GM18861 (cell line): ENCODE measurements around the gene HBQ1.
"Not testable (repeated sequence)": the region's sequence is repeated elsewhere in the genome, so short reads cannot be mapped to it uniquely, and the experiment has no call there.

Experiments
- ATAC-seq: cut with Tn5 transposase; IDR thresholded peaks from one replicate; pipeline ENCODE4 v1.9.1; 2021; ENCODE audit not compliant: unreplicated experiment

HBQ1 gene

GRCh38 chr16:180101-180675 is at the start of gene HBQ1:
Gene HBQ1 (plus strand): TSS chr16:180459. CDS start chr16:180487, 28 bp downstream.
- ATAC-seq = no peak

DNA sequence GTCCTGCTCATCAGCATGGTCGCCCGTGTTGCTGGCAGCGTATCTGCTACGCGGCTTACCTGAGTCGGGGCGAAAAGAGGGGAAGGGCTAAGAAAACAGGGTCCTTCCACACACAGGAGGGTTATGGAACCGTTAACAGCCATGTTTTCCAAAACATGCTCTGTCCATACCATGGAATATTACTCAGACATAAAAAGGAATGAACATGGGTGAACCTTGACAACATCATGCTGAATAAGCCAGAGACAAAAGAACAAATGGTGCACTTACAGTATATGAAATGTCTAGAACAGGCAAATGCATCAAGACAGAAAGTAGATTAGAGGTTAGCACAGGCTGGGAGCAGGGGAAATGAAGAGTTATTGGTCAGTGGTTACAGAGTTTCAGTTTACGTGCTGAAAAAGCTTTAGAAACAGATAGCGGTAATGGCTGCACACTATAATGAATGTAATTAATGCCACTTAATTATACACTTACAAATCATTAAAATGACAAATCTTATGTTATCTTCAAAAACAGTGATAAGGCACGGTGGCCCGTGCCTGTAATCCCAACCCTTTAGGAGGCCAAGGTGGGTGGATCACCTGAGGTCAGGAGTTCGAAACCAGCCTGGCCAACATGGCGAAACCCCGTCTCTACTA is 49.6 kb upstream of the HBQ1 start:
- no peak for ATAC-seq

DNA sequence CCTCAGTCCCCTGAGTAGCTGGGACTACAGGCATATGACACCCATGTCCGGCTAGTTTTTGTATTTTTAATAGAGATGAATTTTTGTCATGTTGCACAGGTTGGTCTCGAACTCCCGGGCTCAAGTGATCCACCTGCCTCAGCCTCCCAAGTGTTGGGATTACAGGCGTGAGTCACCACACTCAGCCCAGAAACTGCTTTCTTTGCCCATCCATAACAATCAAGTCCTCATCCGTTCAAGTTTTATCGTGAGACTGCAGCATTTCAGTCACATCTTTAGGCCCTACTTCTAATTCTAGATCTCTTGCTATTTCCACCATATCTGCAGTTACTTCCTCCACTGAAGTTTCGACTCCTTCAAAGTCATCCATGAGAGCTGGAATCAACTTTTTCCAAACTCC is 48.1 kb upstream of the HBQ1 start:
- ATAC-seq = no peak

DNA sequence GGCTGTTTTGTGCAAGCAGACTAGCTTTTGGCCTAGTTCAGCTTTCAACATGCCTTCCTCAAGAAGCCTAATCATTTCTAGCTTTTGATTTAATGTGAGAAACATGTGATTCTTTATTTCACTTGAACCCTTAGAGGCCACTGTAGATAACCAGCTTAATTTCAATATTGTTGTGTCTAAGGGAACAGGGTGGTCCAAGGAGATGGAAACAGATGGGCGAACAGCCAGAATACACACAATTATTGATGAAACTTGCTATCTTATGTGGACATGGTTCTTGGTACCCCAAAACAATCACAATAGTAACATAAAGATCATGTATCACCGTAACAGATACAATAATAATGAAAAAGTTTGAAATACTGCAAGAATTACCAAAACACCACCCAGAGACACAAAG is 46.5 kb upstream of the HBQ1 start:
- no peak for ATAC-seq

DNA sequence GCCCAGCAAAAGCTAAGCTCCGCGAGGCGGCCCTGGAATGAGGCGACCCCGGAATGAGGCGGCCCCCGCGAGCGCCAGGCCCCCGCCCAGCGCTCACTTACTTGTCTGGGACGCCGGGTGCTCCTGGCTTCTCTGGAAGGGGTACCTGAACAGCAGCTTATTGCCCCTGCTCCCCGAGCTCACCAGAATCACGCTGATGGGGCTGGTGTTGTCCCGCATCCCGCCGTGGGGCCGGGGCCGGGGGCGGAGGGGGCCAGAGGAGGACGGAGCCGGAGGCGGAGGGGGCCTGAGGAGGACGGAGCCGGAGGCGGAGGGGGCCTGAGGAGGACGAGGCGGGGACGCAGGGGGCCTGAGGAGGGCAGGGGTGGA is 42.2 kb upstream of the HBQ1 start:
- ATAC-seq = no peak

DNA sequence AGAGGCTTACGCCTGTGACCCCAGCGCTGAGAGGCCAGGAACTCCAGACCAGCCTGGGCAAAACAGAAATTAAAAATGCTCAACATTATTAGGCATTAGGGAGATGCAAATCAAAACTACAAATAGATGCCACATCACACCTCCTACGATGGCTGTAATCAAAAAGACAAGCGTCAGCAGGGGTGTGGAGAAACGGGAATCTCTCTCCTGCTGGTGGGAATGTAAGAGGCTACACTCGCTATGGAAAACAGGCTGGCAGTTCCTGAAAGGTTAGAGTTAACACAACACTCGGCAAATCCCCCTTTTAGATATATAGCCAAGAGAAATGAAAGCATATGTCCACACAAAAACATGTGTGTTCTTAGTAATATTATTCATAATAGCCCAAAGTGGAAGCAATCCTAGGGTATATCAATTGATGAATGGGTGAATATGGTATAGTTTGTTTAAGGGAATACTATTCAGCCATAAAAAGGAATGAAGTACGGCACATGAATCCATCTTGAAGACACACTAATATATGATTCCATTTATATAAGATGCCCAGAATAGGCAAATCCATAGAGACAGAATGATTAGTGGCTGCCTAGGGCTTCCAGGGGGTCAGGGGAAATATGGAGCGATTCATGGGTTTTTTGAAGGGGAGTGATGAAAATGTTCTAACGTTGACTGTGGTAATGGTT is 39.9 kb upstream of the HBQ1 start:
- ATAC-seq = no peak

DNA sequence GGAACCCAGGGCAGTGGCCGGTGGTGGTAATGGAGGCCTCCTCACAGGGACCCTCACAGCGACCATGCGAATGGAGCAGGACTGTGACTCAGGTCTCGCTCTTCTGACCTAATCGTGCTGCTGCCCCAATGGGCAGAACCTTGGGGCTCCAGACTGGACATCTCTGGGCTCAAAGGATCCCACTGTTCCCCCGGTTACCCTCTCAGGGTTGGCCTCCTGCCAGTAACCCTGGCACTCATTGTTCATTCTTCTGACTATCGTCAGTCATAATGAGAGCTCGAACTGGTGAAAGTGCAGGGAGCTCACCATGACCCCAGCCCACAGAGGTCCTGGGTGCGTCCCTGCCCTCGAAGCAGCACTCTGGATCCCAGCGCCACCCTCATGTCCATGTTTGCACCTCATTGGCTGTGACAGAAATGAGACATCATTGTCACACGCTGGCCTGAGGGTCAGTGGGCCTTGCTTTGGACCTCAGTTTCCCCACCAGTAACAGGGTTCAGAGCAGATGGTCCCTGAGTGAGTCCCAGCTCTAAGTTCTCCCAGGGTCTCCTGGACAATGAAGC is 37.8 kb upstream of the HBQ1 start:
- no peak for ATAC-seq

- no peak for ATAC-seq
Observed at GRCh38 chr16:143047-143446, 37.2 kb upstream of the HBQ1 start.

DNA sequence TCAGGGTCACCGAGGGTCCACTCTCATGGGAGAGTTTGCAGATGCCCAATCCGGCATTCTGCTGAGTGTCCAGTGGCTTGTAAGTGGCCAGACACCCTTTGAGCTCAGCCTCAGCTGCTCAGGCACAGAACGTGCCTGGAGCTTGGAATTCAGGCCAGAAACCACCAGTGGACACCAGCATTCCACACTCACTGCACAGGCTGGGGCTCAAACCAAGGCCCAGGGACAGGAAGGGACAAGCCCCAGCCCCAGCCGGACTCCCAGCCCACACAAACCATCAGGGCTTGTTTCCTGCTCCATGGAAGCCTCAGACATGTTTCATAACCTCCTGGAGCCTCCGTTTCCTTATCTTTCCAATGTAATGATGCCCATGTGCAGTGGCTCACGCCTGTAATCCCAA is 36.8 kb upstream of the HBQ1 start:
- no peak for ATAC-seq

GRCh38 chr16:144797-145252 is 35.4 kb upstream of the HBQ1 start:
- ATAC-seq = no peak

- no peak for ATAC-seq
Observed at GRCh38 chr16:146646-147045, 33.6 kb upstream of the HBQ1 start.

DNA sequence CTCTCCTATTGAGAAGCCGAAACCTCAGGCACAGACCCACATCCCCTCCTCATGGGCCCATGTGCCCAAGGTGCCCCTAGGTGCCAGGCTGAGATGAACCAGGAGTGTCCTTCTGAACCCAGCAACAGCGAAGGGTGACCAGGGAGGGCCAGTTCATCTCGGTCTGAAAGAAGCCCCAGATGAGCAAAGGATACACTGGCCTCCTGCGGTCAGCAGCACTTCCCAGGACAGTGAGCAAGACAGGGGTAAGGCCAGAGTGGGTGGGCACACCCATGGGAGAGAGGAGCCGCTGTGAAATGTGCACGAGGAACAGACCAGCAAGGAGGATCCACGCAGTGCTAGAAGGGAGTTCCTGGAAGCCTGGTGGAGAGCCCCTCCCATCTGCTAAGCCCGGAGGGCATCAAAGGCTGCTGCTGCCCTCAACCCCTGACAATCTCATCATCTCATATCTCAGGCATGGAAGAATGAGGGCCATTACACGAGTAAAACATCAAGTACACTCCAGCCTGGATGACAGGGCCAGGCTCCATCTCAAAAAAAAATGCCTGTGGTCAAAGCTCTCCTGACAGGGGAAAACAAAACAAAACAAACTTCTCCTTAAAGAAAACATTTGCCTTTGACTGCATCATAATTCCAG is 31.1 kb upstream of the HBQ1 start:
- ATAC-seq = no peak

DNA sequence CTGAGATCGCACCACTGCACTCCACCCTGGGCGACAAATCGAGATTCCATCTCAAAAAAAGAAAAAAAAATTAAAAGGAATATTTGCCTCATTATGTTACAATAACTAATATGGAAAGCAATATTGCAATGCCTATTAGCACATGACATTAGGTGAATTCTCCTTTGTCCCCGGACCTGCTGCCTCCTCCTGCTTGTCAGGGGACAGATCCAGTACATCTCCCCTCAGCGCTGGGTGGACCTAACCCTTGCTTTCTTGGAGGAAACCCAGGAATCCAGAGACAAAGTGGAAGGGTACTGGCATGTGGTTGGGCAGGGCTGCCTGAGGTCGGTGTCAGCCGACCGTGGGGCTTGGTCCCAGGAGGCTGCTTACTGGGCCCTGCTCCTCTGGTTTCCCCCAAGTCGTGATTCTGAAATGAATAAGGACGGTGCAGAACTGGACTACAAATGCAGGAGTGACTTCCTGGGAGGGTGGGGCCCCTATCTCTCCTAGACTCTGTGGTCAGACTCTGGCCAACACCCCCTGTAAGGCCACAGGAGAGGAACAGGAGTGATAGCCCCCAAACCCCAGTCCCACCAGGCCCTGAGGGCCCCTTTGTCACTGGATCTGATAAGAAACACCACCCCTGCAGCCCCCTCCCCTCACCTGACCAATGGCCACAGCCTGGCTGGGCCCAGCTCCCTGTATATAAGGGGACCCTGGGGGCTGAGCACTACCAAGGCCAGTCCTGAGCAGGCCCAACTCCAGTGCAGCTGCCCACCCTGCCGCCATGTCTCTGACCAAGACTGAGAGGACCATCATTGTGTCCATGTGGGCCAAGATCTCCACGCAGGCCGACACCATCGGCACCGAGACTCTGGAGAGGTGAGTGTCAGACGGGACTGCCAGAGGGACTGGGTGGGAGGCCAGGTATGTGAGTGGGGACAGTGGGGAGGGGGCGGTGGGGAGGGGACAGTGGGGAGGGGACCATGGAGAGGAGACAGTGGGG is 27.8 kb upstream of the HBQ1 start, which contains the start of gene HBZ:
Gene HBZ (plus strand): TSS at position 504 of the 988 bp plus-strand sequence. CDS start 266 bp downstream, at position 770.
- no peak for ATAC-seq

DNA sequence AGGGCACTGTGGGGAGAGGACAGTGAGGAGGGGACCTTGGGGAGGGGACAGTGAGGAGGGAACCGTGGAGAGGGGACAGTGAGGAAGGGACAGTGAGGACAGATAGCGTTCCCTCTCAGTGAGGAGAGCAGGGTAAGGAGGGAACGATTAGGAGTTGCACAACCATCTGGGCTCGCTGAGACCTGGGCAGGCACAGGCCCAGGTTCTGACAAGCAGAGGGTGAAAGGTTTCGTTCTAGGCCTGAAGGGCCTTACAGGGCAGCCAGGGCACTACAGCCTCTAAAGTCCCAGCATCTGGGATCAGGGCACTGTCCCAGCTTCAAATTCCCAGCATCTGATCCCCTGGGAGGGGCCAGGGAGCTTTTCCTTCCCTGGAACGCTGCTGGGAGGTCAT is 27.1 kb upstream of the HBQ1 start:
- not testable (repeated sequence) for ATAC-seq

GRCh38 chr16:153550-154216 is 26.6 kb upstream of the HBQ1 start:
- ATAC-seq = not testable (repeated sequence)

DNA sequence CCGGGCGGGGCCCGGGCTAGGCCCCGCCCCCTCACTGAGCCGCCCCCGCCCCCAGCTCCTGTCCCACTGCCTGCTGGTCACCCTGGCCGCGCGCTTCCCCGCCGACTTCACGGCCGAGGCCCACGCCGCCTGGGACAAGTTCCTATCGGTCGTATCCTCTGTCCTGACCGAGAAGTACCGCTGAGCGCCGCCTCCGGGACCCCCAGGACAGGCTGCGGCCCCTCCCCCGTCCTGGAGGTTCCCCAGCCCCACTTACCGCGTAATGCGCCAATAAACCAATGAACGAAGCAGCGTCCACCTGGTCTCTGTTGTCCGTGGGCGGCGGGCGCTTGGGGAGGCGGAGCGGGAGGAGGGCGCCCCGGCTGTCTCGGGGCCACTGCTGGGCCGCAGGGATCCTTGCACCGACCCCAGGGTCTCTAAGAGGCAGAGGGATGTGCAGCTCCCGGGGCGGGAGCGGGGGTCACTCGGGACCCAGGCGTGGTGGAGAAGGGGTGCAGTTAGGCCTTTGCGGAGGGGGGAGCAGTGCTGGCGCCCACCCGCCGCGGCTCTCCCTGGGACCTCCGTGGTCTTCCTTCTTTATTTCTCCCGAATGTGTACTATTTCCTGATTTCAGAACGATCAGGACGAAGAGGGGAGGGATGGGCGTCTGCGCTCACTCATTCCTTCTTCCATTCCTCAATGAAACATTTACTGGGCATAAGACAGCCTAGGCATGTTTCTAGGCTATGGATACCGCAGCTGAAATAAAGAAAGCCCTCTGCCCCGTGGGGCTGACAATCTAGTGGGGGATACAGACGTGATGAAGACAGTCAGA is 25.8 kb upstream of the HBQ1 start:
- no peak for ATAC-seq

GRCh38 chr16:155031-155398 is 25.2 kb upstream of the HBQ1 start:
- no peak for ATAC-seq

DNA sequence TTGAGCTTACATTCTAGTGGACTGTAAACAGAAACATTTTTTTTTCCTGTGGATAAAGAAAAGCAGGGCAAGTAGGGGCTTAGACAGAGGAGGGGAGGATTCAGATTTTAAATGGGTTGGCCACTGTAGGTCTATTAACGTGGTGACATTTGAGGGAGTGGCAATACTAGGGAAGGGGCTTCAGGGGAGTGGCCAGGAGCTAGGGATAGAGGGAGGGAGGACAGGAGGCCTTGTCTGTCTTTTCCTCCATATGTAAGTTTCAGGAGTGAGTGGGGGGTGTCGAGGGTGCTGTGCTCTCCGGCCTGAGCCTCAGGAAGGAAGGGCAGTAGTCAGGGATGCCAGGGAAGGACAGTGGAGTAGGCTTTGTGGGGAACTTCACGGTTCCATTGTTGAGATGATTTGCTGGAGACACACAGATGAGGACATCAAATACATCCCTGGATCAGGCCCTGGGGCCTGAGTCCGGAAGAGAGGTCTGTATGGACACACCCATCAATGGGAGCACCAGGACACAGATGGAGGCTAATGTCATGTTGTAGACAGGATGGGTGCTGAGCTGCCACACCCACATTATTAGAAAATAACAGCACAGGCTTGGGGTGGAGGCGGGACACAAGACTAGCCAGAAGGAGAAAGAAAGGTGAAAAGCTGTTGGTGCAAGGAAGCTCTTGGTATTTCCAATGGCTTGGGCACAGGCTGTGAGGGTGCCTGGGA is 21.0 kb upstream of the HBQ1 start:
- ATAC-seq = no peak
